Right cardiac atrium (tissue), 5 donors: ENCODE data around the gene RAPGEF5. TPM values are rescaled to one million over a fixed set of nuclear protein-coding genes. Genes with fewer than 3 reads are reported as not detected.
A peak's percentile ranks its signal among the peaks of the same experiment; 100 is the strongest.
"Not testable (repeated sequence)": the region's sequence is repeated elsewhere in the genome, so short reads cannot be mapped to it uniquely, and the experiment has no call there.

Experiments
- ATAC-seq, 2 donors: fragments of 200-7000 bp; cut with Tn5 transposase; one replicate each; pipeline versions ENCODE4 v1.8.0 to v1.9.1; 2020; ENCODE audit warnings: moderate library complexity in 2 of 2, mild to moderate bottlenecking in 1 of 2
- DNase-seq, 3 donors: peaks; one replicate each; pipeline ENCODE4 v3.0.0-alpha.2; 2020
- H3K27ac ChIP-seq: one replicate; pipeline ENCODE4 v1.5.1; 2013; ENCODE audit warnings: mild to moderate bottlenecking, low read length, control low read depth, moderate library complexity
- H3K27me3 ChIP-seq: one replicate; pipeline ENCODE4 v1.6.1; 2013; ENCODE audit not compliant: control insufficient read depth, insufficient read depth
- H3K4me1 ChIP-seq: one replicate; pipeline ENCODE4 v1.6.1; 2013; ENCODE audit warnings: low read length; ENCODE audit not compliant: control insufficient read depth, insufficient read depth
- H3K4me3 ChIP-seq: one replicate; pipeline ENCODE4 v1.5.1; 2013; ENCODE audit warnings: low read length, control low read depth
- H3K9me3 ChIP-seq: one replicate; pipeline ENCODE4 v1.6.1; 2013; ENCODE audit warnings: low read length; ENCODE audit not compliant: control insufficient read depth
- WGBS: extraction: QIAGEN DNeasy Blood & Tissue Kit; methylation state at CpG from one replicate; pipeline ENCODE4 v1.1.7; 2013; 5-methylcytosine and 5-hydroxymethylcytosine counted together
- intact Hi-C, 4 donors: fragments of 100-400 bp; cut with DNase I; formaldehyde crosslinking; loops; one replicate each; pipeline versions ENCODE4 v1.11.0 to v1.14.0; 2022 to 2023
- polyA plus RNA-seq: library from polyadenylated mRNA; stranded (reverse); fragments of 200-250 nt; gene quantifications from one replicate; pipeline ENCODE4 v1.2.3, GENCODE V29; 2013
- total RNA-seq, 4 donors: library from RNA; stranded (reverse); fragmentation: NEBNext Ultra II Directional; extraction: Animal tissue kit (Norgen Biotek cat#: 25700); gene quantifications; one replicate each; pipeline ENCODE4 v1.2.1, GENCODE V29; 2021
- donor health status: healthy with polysubstance abuse.
- donor health status: DM: no; HTN: yes; CAD: no.
- donor health status: DM: no; HTN: no; CAD: no.
- donor health status: DM: no; HTN: yes; CAD: no; lungs with severe emphysema.
- donor health status: DM: yes; HTN: yes; CAD: no.

The RAPGEF5 gene
- total and polyA plus RNA-seq, 5 donors, result 8.7 to 30.8 (median 27.2) TPM

GRCh38 chr7:22082886-22083703 is 273.9 kb downstream of the RAPGEF5 start:
- Histone ChIP-seq H3K9me3 (no peaks in the 10 kb centered on the region), H3K4me1 (no peaks in the 10 kb centered on the region), H3K4me3 (peak overlapping the region; percentile 70), H3K27me3 (no peaks in the 10 kb centered on the region), H3K27ac (peak overlapping the region; percentile 90)
- DNase-seq (peak; percentile 91 to 97 (median 96)), ATAC-seq (peak; percentile 99)
- intact Hi-C loops, result no loop called here
- WGBS, result under 1% methylated on average over 55 of the region's 55 CpGs

- H3K27ac ChIP-seq, result no peak overlapping the region
- no peaks in the 10 kb centered on the region for H3K9me3 ChIP-seq
- H3K4me1 ChIP-seq, result no peaks in the 10 kb centered on the region
- DNase-seq, result no peak
- H3K27me3 ChIP-seq, result no peaks in the 10 kb centered on the region
- H3K4me3 ChIP-seq, result peak overlapping the region; percentile 70
- ATAC-seq, result no peak
- 5% methylated on average over 10 of the region's 10 CpGs for WGBS
- intact Hi-C loops, result no loop called here
Measured at GRCh38 chr7:22082553-22082885, 274.4 kb downstream of the RAPGEF5 start.

- H3K9me3 ChIP-seq, ATAC-seq, H3K27me3 ChIP-seq, H3K27ac ChIP-seq, DNase-seq, H3K4me3 ChIP-seq, intact Hi-C loops, H3K4me1 ChIP-seq: not testable (repeated sequence)
- WGBS, result 88% methylated on average over 8 of the region's 8 CpGs
Measured at GRCh38 chr7:22080219-22080618, 276.7 kb downstream of the RAPGEF5 start.

- H3K27ac ChIP-seq, H3K27me3 ChIP-seq, ATAC-seq, H3K4me1 ChIP-seq, DNase-seq, H3K4me3 ChIP-seq, H3K9me3 ChIP-seq, intact Hi-C loops: not testable (repeated sequence)
- WGBS, result 85% methylated on average over 6 of the region's 6 CpGs
Measured at GRCh38 chr7:22078872-22079271, 278.1 kb downstream of the RAPGEF5 start.

GRCh38 chr7:22075561-22075960 is 281.4 kb downstream of the RAPGEF5 start:
- intact Hi-C loops, result no loop called here
- ATAC-seq, result no peak

GRCh38 chr7:22074897-22075296 is 282.1 kb downstream of the RAPGEF5 start:
- Histone ChIP-seq H3K27me3 (no peaks in the 10 kb centered on the region), H3K9me3 (no peaks in the 10 kb centered on the region), H3K4me3 (no peak overlapping the region), H3K27ac (no peak overlapping the region), H3K4me1 (no peaks in the 10 kb centered on the region)
- intact Hi-C loops, result no loop called here
- ATAC-seq (no peak), DNase-seq (no peak)
- 64% methylated on average over 3 of the region's 3 CpGs for WGBS

More at GRCh38 chr7:22075561-22075960, 281.4 kb downstream of the RAPGEF5 start:
- Histone ChIP-seq H3K9me3 (no peaks in the 10 kb centered on the region), H3K4me3 (no peak overlapping the region), H3K27me3 (no peaks in the 10 kb centered on the region), H3K4me1 (no peaks in the 10 kb centered on the region), H3K27ac (no peak overlapping the region)
- 83% methylated on average over 2 of the region's 2 CpGs for WGBS
- no peak for DNase-seq

Other genes with a start within 250 kb of the RAPGEF5 start
- gene STEAP1B, start 143.0 kb upstream of the RAPGEF5 start, total RNA-seq, result 1 to 10 TPM in 1 of 4 donors, under 1 TPM in 3; 0.40 to 1.1 (median 0.70) TPM
- gene STEAP1B, start 143.0 kb upstream of the RAPGEF5 start, polyA plus RNA-seq, result 0.36 TPM